Erythroblast (primary cell): ENCODE data around the gene TYW1B.
"Not testable (repeated sequence)": the region's sequence is repeated elsewhere in the genome, so short reads cannot be mapped to it uniquely, and the experiment has no call there.

Experiments
- GATA1 ChIP-seq: IDR thresholded peaks from 2 replicates; pipeline ENCODE4 v1.6.1; 2011; ENCODE audit warnings: low read depth, mild to moderate bottlenecking, control low read depth, low read length, moderate library complexity
- POLR2A ChIP-seq: IDR thresholded peaks from 2 replicates; pipeline ENCODE4 v1.6.1; 2011; ENCODE audit warnings: mild to moderate bottlenecking, low read length

GRCh38 chr7:72730384-72730783 is 97.6 kb downstream of the TYW1B start:
- TF ChIP-seq POLR2A, GATA1: not testable (repeated sequence)
